ENCODE data around the gene B9D1. TPM values are rescaled to one million over a fixed set of nuclear protein-coding genes. Genes with fewer than 3 reads are reported as not detected.

Gene B9D1
- total RNA-seq, 1 experiment from 2014 or later = 11.5 TPM

- no peaks in the 10 kb centered on the region for H3K27me3 Mint-ChIP-seq (ENCODE audit: insufficient read depth, unreplicated experiment)
- no peak overlapping the region for H3K27ac Mint-ChIP-seq (ENCODE audit: unreplicated experiment)
- no peaks in the 10 kb centered on the region for H3K4me1 Mint-ChIP-seq (ENCODE audit: low read depth, unreplicated experiment)
- Histone ChIP-seq H3K9me3 (no peaks in the 10 kb centered on the region), H3K36me3 (ENCODE audit: control insufficient read depth, insufficient read depth, low read length) (peaks cover 4% of the 10 kb centered on the region), H3K4me3 (ENCODE audit: low read depth, low read length) (no peak overlapping the region), H3K27me3 (replicated peaks; ENCODE audit: control insufficient read depth, insufficient read depth, low read length) (no peaks in the 10 kb centered on the region), H3K4me1 (no peaks in the 10 kb centered on the region)
- no peak for TF ChIP-seq CTCF (IDR thresholded peaks at IDR 0.05; ENCODE audit: insufficient read depth in 1 of 2, low read depth in 1 of 2, low read length in 1 of 2, severe bottlenecking in 1 of 2, unreplicated experiment in 1 of 2)
- intact Hi-C loops (cut with micrococcal nuclease; ENCODE audit: unreplicated experiment) = no loop called here
- ChIA-PET POLR2A (no interaction called here), CTCF (no interaction called here)
- DNase-seq = no peak
- peaks cover 7% of the 10 kb centered on the region for H3K9me3 Mint-ChIP-seq (ENCODE audit: unreplicated experiment)
- BruUV-seq (replicated peaks) = no TSS peak
- H3K36me3 Mint-ChIP-seq (ENCODE audit: insufficient read depth, unreplicated experiment) = peaks cover 41% of the 10 kb centered on the region
- no peak overlapping the region for H3K4me3 Mint-ChIP-seq (ENCODE audit: unreplicated experiment)
These were observed 43.9 kb downstream of the B9D1 start for GRCh38 chr17:19318611-19319010.

- CTCF ChIA-PET = interaction anchor here (0.6 kb wide), 1 partner anchor 45 kb away, joined by 5 read pairs; the partner anchor contains the start of gene B9D1
- intact Hi-C loops (cut with micrococcal nuclease; ENCODE audit: unreplicated experiment) = loop anchor here (1.0 kb wide), 1 partner anchor 130 kb away; no protein-coding TSS in a partner anchor
These were observed 45.0 kb downstream of the B9D1 start for GRCh38 chr17:19317359-19318095.

GRCh38 chr17:19316761-19317358, 45.7 kb downstream of the B9D1 start:
- H3K4me1 Mint-ChIP-seq (ENCODE audit: low read depth, unreplicated experiment) = no peaks in the 10 kb centered on the region
- no peak overlapping the region for H3K27ac Mint-ChIP-seq (ENCODE audit: unreplicated experiment)
- no peaks in the 10 kb centered on the region for H3K27me3 Mint-ChIP-seq (ENCODE audit: insufficient read depth, unreplicated experiment)
- no peaks in the 10 kb centered on the region for H3K4me1 ChIP-seq
- BruUV-seq (replicated peaks) = no TSS peak
- no peaks in the 10 kb centered on the region for H3K27me3 ChIP-seq (replicated peaks; ENCODE audit: control insufficient read depth, insufficient read depth, low read length)
- H3K36me3 Mint-ChIP-seq (ENCODE audit: insufficient read depth, unreplicated experiment) = peaks cover 35% of the 10 kb centered on the region
- DNase-seq = no peak
- CTCF ChIA-PET = no interaction called here
- POLR2A ChIA-PET = no interaction called here
- H3K4me3 ChIP-seq (ENCODE audit: low read depth, low read length) = no peak overlapping the region
- peaks cover 9% of the 10 kb centered on the region for H3K36me3 ChIP-seq (ENCODE audit: control insufficient read depth, insufficient read depth, low read length)
- no peak overlapping the region for H3K4me3 Mint-ChIP-seq (ENCODE audit: unreplicated experiment)
- no peaks in the 10 kb centered on the region for H3K9me3 Mint-ChIP-seq (ENCODE audit: unreplicated experiment)
- H3K9me3 ChIP-seq = no peaks in the 10 kb centered on the region
- TF ChIP-seq CTCF (IDR thresholded peaks at IDR 0.05; ENCODE audit: insufficient read depth in 1 of 2, low read depth in 1 of 2, low read length in 1 of 2, severe bottlenecking in 1 of 2, unreplicated experiment in 1 of 2) = no peak
- intact Hi-C loops (cut with micrococcal nuclease; ENCODE audit: unreplicated experiment) = loop anchor here (1.0 kb wide), 1 partner anchor 130 kb away; no protein-coding TSS in a partner anchor

More at GRCh38 chr17:19317359-19318095, 45.0 kb downstream of the B9D1 start:
- Mint-ChIP-seq H3K4me3 (ENCODE audit: unreplicated experiment) (no peak overlapping the region), H3K4me1 (ENCODE audit: low read depth, unreplicated experiment) (no peaks in the 10 kb centered on the region), H3K9me3 (ENCODE audit: unreplicated experiment) (no peaks in the 10 kb centered on the region), H3K27ac (ENCODE audit: unreplicated experiment) (no peak overlapping the region), H3K36me3 (ENCODE audit: insufficient read depth, unreplicated experiment) (peaks cover 37% of the 10 kb centered on the region), H3K27me3 (ENCODE audit: insufficient read depth, unreplicated experiment) (no peaks in the 10 kb centered on the region)
- Histone ChIP-seq H3K9me3 (no peaks in the 10 kb centered on the region), H3K4me3 (ENCODE audit: low read depth, low read length) (no peak overlapping the region), H3K4me1 (no peaks in the 10 kb centered on the region), H3K36me3 (ENCODE audit: control insufficient read depth, insufficient read depth, low read length) (peaks cover 5% of the 10 kb centered on the region), H3K27me3 (replicated peaks; ENCODE audit: control insufficient read depth, insufficient read depth, low read length) (no peaks in the 10 kb centered on the region)
- TF ChIP-seq CTCF (IDR thresholded peaks at IDR 0.05; ENCODE audit: insufficient read depth in 1 of 2, low read depth in 1 of 2, low read length in 1 of 2, severe bottlenecking in 1 of 2, unreplicated experiment in 1 of 2) = peak in 1 of 2 experiments; percentile 51
- BruUV-seq (replicated peaks) = no TSS peak
- POLR2A ChIA-PET = no interaction called here
- peak in 1 of 2 experiments; percentile 53 for DNase-seq

Measured in Caco-2 (cell line).